NK-92 (cell line): ENCODE data around the gene JHY.

Experiments used
- DNase-seq: peaks from one replicate; lab custom pipeline; 2025; ENCODE audit not compliant: unreplicated experiment; lab: John Stamatoyannopoulos, UW

The JHY gene

GRCh38 chr11:123006860-123007542 lies 124.4 kb downstream of the JHY start:
- DNase-seq: no peak
